Mucosa of descending colon (tissue), 3 donors: ENCODE results near the gene CELF2. TPM values are rescaled to one million over a fixed set of nuclear protein-coding genes. Genes with fewer than 3 reads are reported as not detected.
"Not testable (repeated sequence)": the region's sequence is repeated elsewhere in the genome, so short reads cannot be mapped to it uniquely, and the experiment has no call there.

Experiments used
- ATAC-seq: fragments of 200-7000 bp; cut with Tn5 transposase; one replicate; pipeline ENCODE4 v1.9.1; 2020; ENCODE audit warnings: mild to moderate bottlenecking, moderate library complexity
- DNase-seq, 3 donors: peaks; one replicate each; pipeline ENCODE4 v3.0.0-alpha.2; 2020
- H3K36me3 ChIP-seq: fragments of 200-600 bp; one replicate; pipeline ENCODE4 v1.8.0; 2021; ENCODE audit warnings: low read depth, mild to moderate bottlenecking
- H3K4me1 ChIP-seq: fragments of 200-600 bp; one replicate; pipeline ENCODE4 v1.8.0; 2021; ENCODE audit warnings: low read depth, mild to moderate bottlenecking
- H3K4me3 ChIP-seq: fragments of 200-600 bp; one replicate; pipeline ENCODE4 v1.8.0; 2021; ENCODE audit warnings: mild to moderate bottlenecking
- H3K9me3 ChIP-seq: fragments of 200-600 bp; one replicate; pipeline ENCODE4 v1.8.0; 2021; ENCODE audit warnings: mild to moderate bottlenecking
- CTCF ChIP-seq: fragments of 200-600 bp; IDR thresholded peaks from one replicate; pipeline ENCODE4 v1.8.0; 2022; ENCODE audit warnings: antibody characterized with exemption, mild to moderate bottlenecking
- intact Hi-C, 2 donors: fragments of 100-400 bp; cut with DNase I in 1 of 2; cut with micrococcal nuclease in 1 of 2; formaldehyde crosslinking; loops; one replicate each; pipeline versions ENCODE4 v1.11.0 to v1.11.1; 2022; cut with DNase I, micrococcal nuclease
- total RNA-seq, 3 donors: library from RNA; stranded (reverse); fragmentation: NEBNext Ultra II Directional in 2 of 3; extraction: Animal tissue kit (Norgen Biotek cat#: 25700) in 2 of 3; gene quantifications; one replicate each; pipeline versions ENCODE4 v1.2.1 to v1.2.4, GENCODE V29; 2021 to 2023
- donor health status: DM: no; HTN: no; CAD: no; lungs with moderate emphysema.
- donor health status: DM: no; HTN: no; CAD: no.
- donor health status: DM: no; HTN: yes; CAD: no.

The CELF2 gene
- total RNA-seq, 3 donors from 2014 or later: 31.4 to 56.5 (median 36.1) TPM

DNA sequence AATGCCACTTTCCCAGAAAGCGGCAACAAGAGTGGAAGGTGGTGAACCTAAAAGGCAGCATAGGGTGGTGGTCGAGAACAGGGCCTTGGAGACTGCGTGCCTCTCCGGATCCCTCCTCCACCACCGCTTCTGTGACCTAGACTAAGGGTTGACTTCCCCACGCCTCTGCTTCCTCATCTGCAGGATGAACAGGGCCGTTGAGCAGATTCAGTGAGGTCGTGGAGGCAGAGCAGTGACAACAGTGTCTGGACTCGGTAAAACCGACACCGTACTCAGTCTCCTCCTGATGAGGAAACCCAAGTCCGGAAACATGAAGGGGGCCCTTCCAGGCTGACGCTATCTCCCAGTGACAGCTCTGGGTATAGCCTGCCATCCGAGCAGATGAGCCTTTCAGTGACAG is 162.6 kb downstream of the CELF2 start:
- Histone ChIP-seq H3K4me3 (no peak overlapping the region), H3K9me3 (peaks cover 5% of the 10 kb centered on the region), H3K4me1 (no peaks in the 10 kb centered on the region), H3K36me3 (no peaks in the 10 kb centered on the region)
- intact Hi-C loops: no loop called here
- DNase-seq (peak in 1 of 3 donors; percentile 52), ATAC-seq (peak; percentile 39)
- no peak for TF ChIP-seq CTCF

DNA sequence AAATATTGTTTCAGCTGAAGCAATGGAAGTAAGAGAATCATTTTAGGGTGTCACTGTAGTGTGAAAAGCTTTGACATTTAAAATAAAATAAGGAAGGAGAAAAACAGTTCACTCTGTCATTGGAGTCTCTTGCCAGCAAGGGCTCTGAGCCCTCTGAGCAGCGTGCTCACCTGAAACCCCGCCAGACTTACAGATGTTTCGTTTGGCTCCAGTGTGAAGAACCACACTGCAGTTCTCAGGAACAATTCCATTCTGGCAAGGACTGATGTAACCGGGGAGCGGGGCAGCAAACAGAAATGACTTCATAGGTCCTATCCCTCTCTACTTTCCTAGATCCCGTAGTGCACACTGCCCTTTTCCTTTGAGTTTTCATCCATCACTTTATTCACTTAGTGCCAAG is 164.3 kb downstream of the CELF2 start:
- TF ChIP-seq CTCF: no peak
- DNase-seq (no peak), ATAC-seq (no peak)
- intact Hi-C loops: no loop called here
- no peak overlapping the region for H3K4me3 ChIP-seq
- H3K36me3 ChIP-seq: no peaks in the 10 kb centered on the region
- peaks cover 5% of the 10 kb centered on the region for H3K9me3 ChIP-seq
- no peaks in the 10 kb centered on the region for H3K4me1 ChIP-seq

DNA sequence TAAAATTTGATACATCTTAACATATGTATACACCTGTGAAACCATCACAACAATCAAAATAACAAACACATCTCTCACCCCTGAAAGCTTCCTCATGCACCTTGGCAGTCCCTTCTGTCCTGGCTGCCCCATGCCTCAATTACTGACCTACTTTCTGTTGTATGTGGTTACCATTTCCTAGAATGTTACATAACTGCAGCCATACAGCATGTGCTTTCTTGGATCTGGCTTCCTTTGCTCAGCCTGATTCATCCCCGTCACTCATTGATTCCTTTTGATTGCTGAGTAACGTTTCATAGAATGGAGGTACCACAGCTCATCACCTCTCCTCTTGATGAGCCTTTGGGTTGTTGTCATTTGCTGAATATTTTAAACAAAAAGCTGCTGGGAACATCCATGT is 165.3 kb downstream of the CELF2 start:
- TF ChIP-seq CTCF: no peak

GRCh38 chr10:11184093-11184492 is 166.4 kb downstream of the CELF2 start:
- H3K36me3 ChIP-seq: no peaks in the 10 kb centered on the region
- H3K9me3 ChIP-seq: peaks cover 5% of the 10 kb centered on the region
- TF ChIP-seq CTCF: no peak
- no peaks in the 10 kb centered on the region for H3K4me1 ChIP-seq
- no peak for DNase-seq
- intact Hi-C loops: no loop called here
- H3K4me3 ChIP-seq: no peak overlapping the region
- no peak for ATAC-seq

More for the DNA sequence above, 165.3 kb downstream of the CELF2 start:
- no peak for DNase-seq
- no peaks in the 10 kb centered on the region for H3K36me3 ChIP-seq
- H3K9me3 ChIP-seq: peaks cover 5% of the 10 kb centered on the region
- intact Hi-C loops: no loop called here
- H3K4me3 ChIP-seq: no peak overlapping the region
- no peaks in the 10 kb centered on the region for H3K4me1 ChIP-seq
- no peak for ATAC-seq

- H3K9me3 ChIP-seq, H3K4me3 ChIP-seq, DNase-seq, H3K36me3 ChIP-seq, ATAC-seq, H3K4me1 ChIP-seq, intact Hi-C loops: not testable (repeated sequence)
Measured at GRCh38 chr10:11185128-11185665, 167.5 kb downstream of the CELF2 start.

GRCh38 chr10:11186374-11186773 is 168.7 kb downstream of the CELF2 start:
- peaks cover 5% of the 10 kb centered on the region for H3K9me3 ChIP-seq
- H3K4me1 ChIP-seq: peaks cover 6% of the 10 kb centered on the region
- intact Hi-C loops: no loop called here
- no peaks in the 10 kb centered on the region for H3K36me3 ChIP-seq
- H3K4me3 ChIP-seq: no peak overlapping the region
- no peak for DNase-seq
- TF ChIP-seq CTCF: no peak
- ATAC-seq: no peak
